Vagina (tissue), 2 donors: ENCODE results near the gene SUN1. TPM values are rescaled to one million over a fixed set of nuclear protein-coding genes. Genes with fewer than 3 reads are reported as not detected.

ENCODE experiments used
- DNase-seq, 2 donors: peaks; one replicate each; pipeline ENCODE4 v3.0.0-alpha.2; 2017; ENCODE audit errors: extremely low spot score in 2 of 2
- H3K27ac ChIP-seq: fragments of 200-600 bp; sonication (generic); one replicate; pipeline ENCODE4 v1.5.1; 2019
- H3K27me3 ChIP-seq: fragments of 200-600 bp; sonication (generic); one replicate; pipeline ENCODE4 v1.5.1; 2019
- H3K36me3 ChIP-seq, 2 donors: fragments of 200-600 bp; sonication (generic); one replicate each; pipeline ENCODE4 v1.5.1; 2017 to 2019
- H3K4me1 ChIP-seq: fragments of 200-600 bp; sonication (generic); one replicate; pipeline ENCODE4 v1.5.1; 2019
- H3K4me3 ChIP-seq, 2 donors: fragments of 200-600 bp; sonication (generic); 1 replicate in 1 of 2; 2 replicates in 1 of 2; pipeline ENCODE4 v1.5.1; 2016 to 2019
- H3K9me3 ChIP-seq: fragments of 200-600 bp; sonication (generic); one replicate; pipeline ENCODE4 v1.5.1; 2019
- CTCF ChIP-seq, 3 experiments: fragments of 450-650 bp in 2 of 3; fragments of 200-600 bp in 1 of 3; sonication (generic) in 1 of 3; IDR thresholded peaks; one replicate each; pipeline ENCODE4 v1.5.1; 2017 to 2019; ENCODE audit warnings: antibody characterized with exemption in 3 of 3, mild to moderate bottlenecking in 2 of 3, moderate library complexity in 2 of 3
- POLR2A ChIP-seq, 2 donors: fragments of 450-650 bp; IDR thresholded peaks; one replicate each; pipeline ENCODE4 v1.6.1; 2017; ENCODE audit warnings: antibody characterized with exemption in 2 of 2, mild to moderate bottlenecking in 2 of 2, moderate library complexity in 2 of 2
- POLR2AphosphoS5 ChIP-seq, 2 donors: sonication (generic); formaldehyde crosslinking; IDR thresholded peaks; one replicate each; pipeline ENCODE4 v1.9.0; 2017; ENCODE audit warnings: antibody characterized with exemption in 2 of 2, mild to moderate bottlenecking in 2 of 2, low read depth in 1 of 2; ENCODE audit not compliant: insufficient read depth in 1 of 2
- intact Hi-C: fragments of 100-400 bp; cut with DNase I; formaldehyde crosslinking; loops from one replicate; pipeline ENCODE4 v1.15.1; 2023
- total RNA-seq: library from RNA; depleted of rRNA; stranded (reverse); fragments of >200 nt; gene quantifications from one replicate; pipeline ENCODE4 v1.2.3, GENCODE V29; 2016

The SUN1 gene
- total RNA-seq, 1 donor from 2014 or later: 170 TPM

GRCh38 chr7:894164-894867 lies 62.0 kb downstream of the SUN1 start:
- H3K36me3 ChIP-seq: peaks cover 0 to 67% of the 10 kb centered on the region in 2 donors
- no peak for DNase-seq
- TF ChIP-seq POLR2A (IDR thresholded peaks at IDR 0.05): no peak
- H3K27me3 ChIP-seq: no peaks in the 10 kb centered on the region
- H3K4me1 ChIP-seq: no peaks in the 10 kb centered on the region
- no peak overlapping the region for H3K27ac ChIP-seq
- intact Hi-C loops: loop anchor here (1.0 kb wide), 1 partner anchor 13 kb away; no protein-coding TSS in a partner anchor
- no peaks in the 10 kb centered on the region for H3K9me3 ChIP-seq
- H3K4me3 ChIP-seq: no peak overlapping the region

- no peak for DNase-seq
- intact Hi-C loops: loop anchor here (1.0 kb wide), 1 partner anchor 14 kb away; no protein-coding TSS in a partner anchor
- Histone ChIP-seq H3K36me3 (peaks cover 0 to 67% of the 10 kb centered on the region in 2 donors), H3K4me1 (no peaks in the 10 kb centered on the region), H3K27me3 (no peaks in the 10 kb centered on the region), H3K27ac (no peak overlapping the region), H3K9me3 (no peaks in the 10 kb centered on the region), H3K4me3 (no peak overlapping the region)
- TF ChIP-seq CTCF (IDR thresholded peaks at IDR 0.05) (no peak), POLR2A (IDR thresholded peaks at IDR 0.05) (no peak), POLR2AphosphoS5 (IDR thresholded peaks at IDR 0.05; ENCODE audit: insufficient read depth in 1 of 2, low read depth in 1 of 2) (no peak)
Observed at GRCh38 chr7:894927-895450, 62.7 kb downstream of the SUN1 start.

- no peak for DNase-seq
- Histone ChIP-seq H3K36me3 (peaks cover 0 to 64% of the 10 kb centered on the region in 2 donors), H3K27me3 (no peaks in the 10 kb centered on the region), H3K9me3 (no peaks in the 10 kb centered on the region), H3K4me1 (no peaks in the 10 kb centered on the region), H3K27ac (no peak overlapping the region), H3K4me3 (no peak overlapping the region)
- intact Hi-C loops: no loop called here
- TF ChIP-seq CTCF (IDR thresholded peaks at IDR 0.05) (no peak), POLR2AphosphoS5 (IDR thresholded peaks at IDR 0.05; ENCODE audit: insufficient read depth in 1 of 2, low read depth in 1 of 2) (no peak), POLR2A (IDR thresholded peaks at IDR 0.05) (no peak)
Observed at GRCh38 chr7:895451-896052, 63.3 kb downstream of the SUN1 start.

GRCh38 chr7:896346-897075 lies 64.2 kb downstream of the SUN1 start:
- Histone ChIP-seq H3K4me1 (peaks cover 7% of the 10 kb centered on the region), H3K27me3 (no peaks in the 10 kb centered on the region), H3K9me3 (no peaks in the 10 kb centered on the region), H3K4me3 (no peak overlapping the region), H3K36me3 (peaks cover 0 to 55% of the 10 kb centered on the region in 2 donors), H3K27ac (no peak overlapping the region)
- DNase-seq: no peak
- intact Hi-C loops: no loop called here
- no peak for TF ChIP-seq POLR2AphosphoS5 (IDR thresholded peaks at IDR 0.05; ENCODE audit: insufficient read depth in 1 of 2, low read depth in 1 of 2)
- no peak for TF ChIP-seq CTCF (IDR thresholded peaks at IDR 0.05)
- no peak for TF ChIP-seq POLR2A (IDR thresholded peaks at IDR 0.05)

- no peaks in the 10 kb centered on the region for H3K9me3 ChIP-seq
- DNase-seq: no peak
- no peak overlapping the region for H3K4me3 ChIP-seq
- no peaks in the 10 kb centered on the region for H3K27me3 ChIP-seq
- intact Hi-C loops: no loop called here
- TF ChIP-seq CTCF (IDR thresholded peaks at IDR 0.05) (no peak), POLR2AphosphoS5 (IDR thresholded peaks at IDR 0.05; ENCODE audit: insufficient read depth in 1 of 2, low read depth in 1 of 2) (no peak), POLR2A (IDR thresholded peaks at IDR 0.05) (no peak)
- peaks cover 11% of the 10 kb centered on the region for H3K4me1 ChIP-seq
- H3K27ac ChIP-seq: no peak overlapping the region
- peaks cover 0 to 49% of the 10 kb centered on the region in 2 donors for H3K36me3 ChIP-seq
Observed at GRCh38 chr7:897086-897485, 64.8 kb downstream of the SUN1 start.
